Smooth muscle cell (in vitro differentiated cells): ENCODE data around the gene LLGL2. TPM values are rescaled to one million over a fixed set of nuclear protein-coding genes. Genes with fewer than 3 reads are reported as not detected.
"Not testable (repeated sequence)": the region's sequence is repeated elsewhere in the genome, so short reads cannot be mapped to it uniquely, and the experiment has no call there.

Experiments used
- DNase-seq: peaks from one replicate; lab custom pipeline; 2025; ENCODE audit not compliant: unreplicated experiment; lab: John Stamatoyannopoulos, UW
- H2AFZ ChIP-seq: fragments of 200-600 bp; sonication (generic); 2 replicates; pipeline ENCODE4 v1.6.0; 2016; ENCODE audit warnings: antibody characterized with exemption, low read depth, mild to moderate bottlenecking
- H3F3A ChIP-seq: fragments of 200-600 bp; sonication (generic); 2 replicates; pipeline ENCODE4 v1.6.0; 2017; ENCODE audit warnings: antibody characterized with exemption, low read depth
- H3K27ac ChIP-seq: fragments of 200-600 bp; sonication (generic); 2 replicates; pipeline ENCODE4 v1.5.1; 2016; ENCODE audit warnings: low read depth, mild to moderate bottlenecking
- H3K27me3 ChIP-seq: fragments of 200-600 bp; sonication (generic); 2 replicates; pipeline ENCODE4 v1.6.1; 2016; ENCODE audit warnings: low read depth, mild to moderate bottlenecking
- H3K36me3 ChIP-seq: fragments of 200-600 bp; sonication (generic); 2 replicates; pipeline ENCODE4 v1.5.1; 2016; ENCODE audit warnings: low read depth
- H3K4me1 ChIP-seq: fragments of 200-600 bp; sonication (generic); 2 replicates; pipeline ENCODE4 v1.5.1; 2016; ENCODE audit warnings: low read depth
- H3K4me2 ChIP-seq: fragments of 200-600 bp; sonication (generic); 2 replicates; pipeline ENCODE4 v1.6.0; 2016; ENCODE audit warnings: mild to moderate bottlenecking
- H3K4me3 ChIP-seq: fragments of 200-600 bp; sonication (generic); 2 replicates; pipeline ENCODE4 v1.5.1; 2016; ENCODE audit warnings: mild to moderate bottlenecking
- H3K79me2 ChIP-seq: fragments of 200-600 bp; sonication (generic); 2 replicates; pipeline ENCODE4 v1.6.0; 2016; ENCODE audit warnings: low read depth, mild to moderate bottlenecking
- H3K9ac ChIP-seq: fragments of 200-600 bp; sonication (generic); 2 replicates; pipeline ENCODE4 v1.6.0; 2016; ENCODE audit warnings: low read depth
- H3K9me3 ChIP-seq: fragments of 200-600 bp; sonication (generic); replicated peaks from 2 replicates; pipeline ENCODE4 v1.5.1; 2016; ENCODE audit warnings: low read depth
- H4K20me1 ChIP-seq: fragments of 200-600 bp; sonication (generic); 2 replicates; pipeline ENCODE4 v1.6.0; 2016; ENCODE audit warnings: low read depth
- WGBS: methylation state at CpG from one replicate; pipeline ENCODE4 v1.1.7; 2016; ENCODE audit warnings: low lambda C conversion rate; 5-methylcytosine and 5-hydroxymethylcytosine counted together
- polyA plus RNA-seq: library from polyadenylated mRNA; unstranded; fragments of >200 nt; fragmentation: Nextera tagmentation; extraction: Ambion mirVana; gene quantifications from 2 replicates; pipeline ENCODE4 v1.2.1, GENCODE V29; 2016
- total RNA-seq: library from RNA; depleted of rRNA; stranded (reverse); fragments of >200 nt; gene quantifications from 2 replicates; pipeline ENCODE4 v1.2.3, GENCODE V29; 2014
- TF ChIP-seq, protein P1 (sequence below): fragments of 200-600 bp; sonication (generic); IDR thresholded peaks from 2 replicates; pipeline ENCODE4 v1.5.1; 2017; ENCODE audit warnings: borderline replicate concordance, mild to moderate bottlenecking, antibody characterized with exemption; ENCODE audit not compliant: insufficient read depth, poor library complexity, severe bottlenecking

Gene LLGL2
- total and polyA plus RNA-seq, 2 experiments from 2014 or later = 9.9 to 12.7 TPM

DNA sequence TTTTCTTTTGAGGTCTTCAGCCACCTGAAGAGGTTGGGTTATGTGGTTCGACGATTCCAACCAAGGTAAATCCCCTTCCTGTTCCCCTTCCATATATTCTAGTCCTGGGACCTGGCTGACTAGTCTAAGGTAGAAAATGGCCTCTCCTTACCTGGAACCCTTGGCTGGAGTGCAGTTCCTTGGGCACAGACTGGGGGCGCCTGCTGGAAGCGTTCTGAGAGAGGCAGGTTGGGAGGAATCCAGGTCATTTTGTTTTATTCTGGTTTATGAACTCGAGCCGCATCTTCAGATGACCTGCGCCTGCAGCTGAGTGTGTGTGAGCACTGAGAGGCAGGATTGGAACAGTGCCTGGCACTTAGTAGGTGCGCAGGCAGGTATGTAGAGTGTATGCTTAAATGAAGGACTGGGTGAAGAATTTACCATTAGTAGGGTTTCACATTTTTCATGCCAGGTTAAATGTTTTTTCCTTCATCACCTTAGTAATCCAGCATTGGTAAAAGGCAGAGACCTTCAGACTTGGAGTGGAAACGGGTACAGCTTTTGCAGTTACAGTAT is 6.4 kb upstream of the LLGL2 start:
- Histone ChIP-seq H3K4me3 (no peak overlapping the region), H2AFZ (no peak overlapping the region), H3K9ac (no peak overlapping the region), H3K27me3 (no peaks in the 10 kb centered on the region), H3K27ac (no peak overlapping the region), H4K20me1 (peaks cover 9% of the 10 kb centered on the region), H3K4me1 (peaks cover 13% of the 10 kb centered on the region), H3K36me3 (no peaks in the 10 kb centered on the region), H3K79me2 (peaks cover 9% of the 10 kb centered on the region), H3F3A (peaks cover 3% of the 10 kb centered on the region), H3K9me3 (no peaks in the 10 kb centered on the region), H3K4me2 (no peak overlapping the region)
- 95% methylated on average over 9 of the region's 9 CpGs for WGBS
- TF ChIP-seq, protein P1, sequence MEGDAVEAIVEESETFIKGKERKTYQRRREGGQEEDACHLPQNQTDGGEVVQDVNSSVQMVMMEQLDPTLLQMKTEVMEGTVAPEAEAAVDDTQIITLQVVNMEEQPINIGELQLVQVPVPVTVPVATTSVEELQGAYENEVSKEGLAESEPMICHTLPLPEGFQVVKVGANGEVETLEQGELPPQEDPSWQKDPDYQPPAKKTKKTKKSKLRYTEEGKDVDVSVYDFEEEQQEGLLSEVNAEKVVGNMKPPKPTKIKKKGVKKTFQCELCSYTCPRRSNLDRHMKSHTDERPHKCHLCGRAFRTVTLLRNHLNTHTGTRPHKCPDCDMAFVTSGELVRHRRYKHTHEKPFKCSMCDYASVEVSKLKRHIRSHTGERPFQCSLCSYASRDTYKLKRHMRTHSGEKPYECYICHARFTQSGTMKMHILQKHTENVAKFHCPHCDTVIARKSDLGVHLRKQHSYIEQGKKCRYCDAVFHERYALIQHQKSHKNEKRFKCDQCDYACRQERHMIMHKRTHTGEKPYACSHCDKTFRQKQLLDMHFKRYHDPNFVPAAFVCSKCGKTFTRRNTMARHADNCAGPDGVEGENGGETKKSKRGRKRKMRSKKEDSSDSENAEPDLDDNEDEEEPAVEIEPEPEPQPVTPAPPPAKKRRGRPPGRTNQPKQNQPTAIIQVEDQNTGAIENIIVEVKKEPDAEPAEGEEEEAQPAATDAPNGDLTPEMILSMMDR = no peak
- DNase-seq = no peak

DNA sequence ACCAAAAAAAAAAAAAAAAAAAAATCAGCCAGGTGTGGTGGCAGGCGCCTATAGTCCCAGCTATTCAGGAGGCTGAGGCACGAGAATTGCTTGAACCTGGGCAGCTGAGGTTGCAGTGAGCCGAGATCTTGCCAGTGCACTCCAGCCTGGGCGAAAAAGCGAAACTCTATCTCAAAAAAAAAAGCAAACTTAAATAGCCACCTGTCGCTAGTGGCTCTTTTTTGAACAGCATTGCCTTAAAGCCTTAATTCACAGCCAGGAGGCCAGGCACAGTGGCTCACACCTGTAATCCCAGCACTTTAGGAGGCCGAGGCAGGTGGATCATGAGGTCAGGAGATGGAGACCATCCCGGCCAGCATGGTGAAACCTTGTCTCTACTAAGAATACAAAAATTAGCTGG is 5.1 kb upstream of the LLGL2 start:
- H3K79me2 ChIP-seq, H3K27me3 ChIP-seq, H3K36me3 ChIP-seq, H3K27ac ChIP-seq, H4K20me1 ChIP-seq, H3K4me3 ChIP-seq, H3K9me3 ChIP-seq, DNase-seq, H3K4me2 ChIP-seq, H3K4me1 ChIP-seq, H2AFZ ChIP-seq, H3F3A ChIP-seq, H3K9ac ChIP-seq: not testable (repeated sequence)
- WGBS = 97% methylated on average over 8 of the region's 8 CpGs

DNA sequence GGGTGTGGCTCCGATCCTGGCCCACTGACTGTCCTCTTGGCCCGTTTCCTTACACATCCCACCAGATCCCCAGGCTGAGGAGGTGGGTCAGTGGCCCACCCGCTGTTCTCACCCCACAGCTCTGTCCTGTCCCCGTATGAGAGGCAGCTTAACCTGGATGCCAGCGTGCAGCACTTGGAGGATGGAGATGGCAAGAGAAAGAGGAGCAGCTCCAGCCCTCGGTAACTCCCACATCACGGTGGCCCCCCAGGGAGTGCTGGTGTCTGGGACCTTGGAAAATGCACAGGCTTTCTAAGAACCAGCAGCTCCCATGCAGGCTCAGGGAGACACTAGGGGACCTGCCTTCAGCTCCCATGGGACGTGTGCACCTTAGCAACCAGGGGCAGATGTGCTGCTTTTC is 4.2 kb upstream of the LLGL2 start:
- H3K79me2 ChIP-seq = no peaks in the 10 kb centered on the region
- H3F3A ChIP-seq = peaks cover 12% of the 10 kb centered on the region
- H3K27ac ChIP-seq = no peak overlapping the region
- no peak for DNase-seq
- peaks cover 9% of the 10 kb centered on the region for H3K4me1 ChIP-seq
- H3K4me3 ChIP-seq = no peak overlapping the region
- H3K36me3 ChIP-seq = no peaks in the 10 kb centered on the region
- no peak overlapping the region for H3K4me2 ChIP-seq
- H3K27me3 ChIP-seq = peaks cover 3% of the 10 kb centered on the region
- H3K9ac ChIP-seq = no peak overlapping the region
- TF ChIP-seq, protein P1 = no peak
- no peaks in the 10 kb centered on the region for H3K9me3 ChIP-seq
- H4K20me1 ChIP-seq = peaks cover 4% of the 10 kb centered on the region
- 100% methylated on average over 7 of the region's 8 CpGs for WGBS
- no peak overlapping the region for H2AFZ ChIP-seq

DNA sequence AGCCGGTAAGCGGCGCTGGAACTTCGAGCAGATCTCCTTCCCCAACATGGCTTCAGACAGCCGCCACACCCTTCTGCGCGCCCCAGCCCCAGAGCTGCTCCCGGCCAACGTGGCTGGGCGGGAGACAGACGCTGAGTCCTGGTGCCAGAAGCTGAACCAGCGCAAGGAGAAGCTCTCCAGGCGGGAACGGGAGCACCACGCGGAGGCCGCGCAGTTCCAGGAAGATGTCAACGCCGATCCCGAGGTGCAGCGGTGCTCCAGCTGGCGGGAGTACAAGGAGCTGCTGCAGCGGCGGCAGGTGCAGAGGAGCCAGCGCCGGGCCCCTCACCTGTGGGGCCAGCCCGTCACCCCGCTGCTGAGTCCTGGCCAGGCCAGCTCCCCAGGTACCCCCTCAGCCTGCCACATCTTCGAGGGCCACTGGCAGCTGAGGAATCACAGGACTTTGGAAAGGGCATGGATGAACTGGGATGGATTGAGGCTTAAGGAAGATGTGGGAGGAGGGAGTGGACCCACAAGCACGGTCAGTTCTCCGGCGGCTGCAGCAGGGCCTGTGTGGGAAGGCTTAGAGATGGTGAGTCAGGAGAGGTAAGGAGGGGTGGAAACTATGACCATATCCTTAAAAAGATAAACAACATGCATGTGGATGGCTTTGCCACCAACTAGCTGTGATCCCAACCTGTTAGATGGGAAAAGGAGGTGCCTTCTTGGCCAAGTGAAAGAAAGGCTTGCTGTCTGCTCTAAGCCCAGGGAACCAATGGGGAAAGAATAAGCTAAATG is 3.4 kb upstream of the LLGL2 start:
- no peak for DNase-seq
- H3K4me1 ChIP-seq = peaks cover 10% of the 10 kb centered on the region
- WGBS = 88% methylated on average over 33 of the region's 33 CpGs

More for the DNA sequence above, 3.4 kb upstream of the LLGL2 start:
- Histone ChIP-seq H3K27me3 (peaks cover 7% of the 10 kb centered on the region), H3K27ac (no peak overlapping the region), H3K9me3 (no peaks in the 10 kb centered on the region), H3K4me3 (no peak overlapping the region), H3K9ac (no peak overlapping the region), H3K4me2 (no peak overlapping the region), H2AFZ (no peak overlapping the region), H4K20me1 (peaks cover 4% of the 10 kb centered on the region), H3K79me2 (no peaks in the 10 kb centered on the region), H3K36me3 (no peaks in the 10 kb centered on the region), H3F3A (peaks cover 15% of the 10 kb centered on the region)
- TF ChIP-seq, protein P1 = no peak
